Stomach (tissue), 9 donors: ENCODE results near the gene NAV3. TPM values are rescaled to one million over a fixed set of nuclear protein-coding genes. Genes with fewer than 3 reads are reported as not detected.

Experiments
- DNase-seq, 2 donors: peaks; one replicate each; pipeline versions ENCODE4 v3.0.0 to v3.0.0-alpha.2; 2013 to 2019
- H3K27ac ChIP-seq, 5 donors: fragments of 200-600 bp in 4 of 5; sonication (generic) in 4 of 5; one replicate each; pipeline ENCODE4 v1.5.1; 2013 to 2019; ENCODE audit warnings: mild to moderate bottlenecking in 1 of 5, moderate library complexity in 1 of 5
- H3K27me3 ChIP-seq, 3 donors: fragments of 200-600 bp; sonication (generic); one replicate each; pipeline ENCODE4 v1.5.1; 2017 to 2019; ENCODE audit warnings: mixed run types in 1 of 3
- H3K36me3 ChIP-seq, 4 donors: fragments of 200-600 bp; sonication (generic); 1 replicate in 3 of 4; 2 replicates in 1 of 4; pipeline ENCODE4 v1.5.1; 2016 to 2019
- H3K4me1 ChIP-seq, 4 donors: fragments of 200-600 bp; sonication (generic); one replicate each; pipeline ENCODE4 v1.5.1; 2016 to 2019
- H3K4me3 ChIP-seq, 4 donors: fragments of 200-600 bp; sonication (generic) in 3 of 4; one replicate each; pipeline ENCODE4 v1.5.1; 2016 to 2019; ENCODE audit warnings: mild to moderate bottlenecking in 1 of 4
- H3K9me3 ChIP-seq, 4 donors: fragments of 200-600 bp; sonication (generic); one replicate each; pipeline ENCODE4 v1.5.1; 2016 to 2019
- CTCF ChIP-seq, 7 experiments: fragments of 450-650 bp in 4 of 7; fragments of 200-600 bp in 3 of 7; sonication (generic) in 3 of 7; IDR thresholded peaks; one replicate each; pipeline ENCODE4 v1.5.1; 2016 to 2019; ENCODE audit warnings: antibody characterized with exemption in 7 of 7, control low read depth in 2 of 7, mild to moderate bottlenecking in 1 of 7
- EP300 ChIP-seq: sonication (generic); formaldehyde crosslinking; IDR thresholded peaks from one replicate; pipeline ENCODE4 v1.6.1; 2017; ENCODE audit warnings: antibody characterized with exemption
- POLR2A ChIP-seq, 4 donors: fragments of 450-650 bp; IDR thresholded peaks; one replicate each; pipeline ENCODE4 v1.6.1; 2016; ENCODE audit warnings: antibody characterized with exemption in 4 of 4, control low read depth in 2 of 4, mild to moderate bottlenecking in 1 of 4, moderate library complexity in 1 of 4
- POLR2AphosphoS5 ChIP-seq, 3 donors: sonication (generic); formaldehyde crosslinking; IDR thresholded peaks; one replicate each; pipeline ENCODE4 v1.6.1; 2016; ENCODE audit warnings: antibody characterized with exemption in 3 of 3
- WGBS, 5 donors: extraction: QIAGEN DNeasy Blood & Tissue Kit in 3 of 5; methylation state at CpG; one replicate each; pipeline versions ENCODE4 v1.1.5 to v1.1.7; 2013 to 2018; 5-methylcytosine and 5-hydroxymethylcytosine counted together
- intact Hi-C: fragments of 100-400 bp; cut with DNase I; formaldehyde crosslinking; loops from one replicate; pipeline ENCODE4 v1.15.1; 2023; ENCODE audit warnings: low total_unique reads
- polyA plus RNA-seq, 3 donors: library from polyadenylated mRNA; stranded (reverse); fragments of 200-250 nt; gene quantifications; one replicate each; pipeline ENCODE4 v1.2.3, GENCODE V29; 2013
- total RNA-seq, 5 donors: library from RNA; depleted of rRNA; stranded (reverse); fragments of >200 nt; gene quantifications; one replicate each; pipeline versions ENCODE4 v1.1.0 to v1.2.3, GENCODE V29; 2014 to 2016
- donor health status: healthy with polysubstance abuse.
- donor health status: Bipolar disorder and iron deficiency.
- donor health status: healthy.

NAV3 gene
- total and polyA plus RNA-seq, 8 donors, result 0.15 to 18.9 (median 2.2) TPM

- intact Hi-C loops, result no loop called here
- no peak for DNase-seq
- 40 to 69% (median 64%) methylated on average over 3 of the region's 3 CpGs for WGBS, 5 donors
Measured at GRCh38 chr12:78194448-78194847, 363.8 kb downstream of the NAV3 start.

DNA sequence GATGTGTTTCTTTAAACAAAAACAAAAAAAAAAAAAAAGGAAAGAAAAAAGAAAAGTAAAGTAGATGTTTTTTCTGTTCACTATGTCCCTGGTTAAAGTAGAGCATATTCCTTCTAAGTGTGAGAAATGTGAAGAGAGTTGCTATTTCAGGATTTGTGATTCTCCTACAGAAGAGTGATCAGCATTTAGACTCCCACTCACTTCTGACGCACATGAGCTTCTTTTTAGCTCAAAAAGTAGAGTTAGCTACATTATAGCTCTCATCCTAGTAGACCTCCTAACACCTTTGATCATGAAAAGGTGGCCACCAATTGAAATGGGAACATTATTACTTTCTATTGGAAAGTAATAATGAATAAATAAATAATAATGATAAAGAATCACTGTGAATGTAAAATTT, 368.2 kb downstream of the NAV3 start:
- Histone ChIP-seq H3K4me3 (no peak overlapping the region), H3K36me3 (no peaks in the 10 kb centered on the region), H3K27me3 (no peaks in the 10 kb centered on the region), H3K4me1 (no peaks in the 10 kb centered on the region), H3K9me3 (no peaks in the 10 kb centered on the region), H3K27ac (no peak overlapping the region)
- DNase-seq, result no peak
- WGBS, 5 donors, result 78 to 88% (median 83%) methylated on average over 1 of the region's 1 CpG
- intact Hi-C loops, result no loop called here
- TF ChIP-seq POLR2A (IDR thresholded peaks at IDR 0.05) (no peak), EP300 (no peak), POLR2AphosphoS5 (IDR thresholded peaks at IDR 0.05) (no peak), CTCF (IDR thresholded peaks at IDR 0.05) (no peak)

More at GRCh38 chr12:78194448-78194847, 363.8 kb downstream of the NAV3 start:
- Histone ChIP-seq H3K9me3 (no peaks in the 10 kb centered on the region), H3K27me3 (no peaks in the 10 kb centered on the region), H3K36me3 (no peaks in the 10 kb centered on the region), H3K27ac (no peak overlapping the region), H3K4me1 (no peaks in the 10 kb centered on the region), H3K4me3 (no peak overlapping the region)
- no peak for TF ChIP-seq POLR2A (IDR thresholded peaks at IDR 0.05)
- TF ChIP-seq CTCF (IDR thresholded peaks at IDR 0.05), result no peak
- no peak for TF ChIP-seq POLR2AphosphoS5 (IDR thresholded peaks at IDR 0.05)
- no peak for TF ChIP-seq EP300

- Histone ChIP-seq H3K4me1 (no peaks in the 10 kb centered on the region), H3K9me3 (no peaks in the 10 kb centered on the region), H3K27ac (no peak overlapping the region), H3K36me3 (no peaks in the 10 kb centered on the region), H3K27me3 (no peaks in the 10 kb centered on the region), H3K4me3 (no peak overlapping the region)
- 57 to 71% (median 63%) methylated on average over 1 of the region's 1 CpG for WGBS, 5 donors
- no peak for DNase-seq
- intact Hi-C loops, result no loop called here
- TF ChIP-seq POLR2AphosphoS5 (IDR thresholded peaks at IDR 0.05), result no peak
- no peak for TF ChIP-seq CTCF (IDR thresholded peaks at IDR 0.05)
- no peak for TF ChIP-seq POLR2A (IDR thresholded peaks at IDR 0.05)
- TF ChIP-seq EP300, result no peak
Measured at GRCh38 chr12:78199926-78200325, 369.2 kb downstream of the NAV3 start.

DNA sequence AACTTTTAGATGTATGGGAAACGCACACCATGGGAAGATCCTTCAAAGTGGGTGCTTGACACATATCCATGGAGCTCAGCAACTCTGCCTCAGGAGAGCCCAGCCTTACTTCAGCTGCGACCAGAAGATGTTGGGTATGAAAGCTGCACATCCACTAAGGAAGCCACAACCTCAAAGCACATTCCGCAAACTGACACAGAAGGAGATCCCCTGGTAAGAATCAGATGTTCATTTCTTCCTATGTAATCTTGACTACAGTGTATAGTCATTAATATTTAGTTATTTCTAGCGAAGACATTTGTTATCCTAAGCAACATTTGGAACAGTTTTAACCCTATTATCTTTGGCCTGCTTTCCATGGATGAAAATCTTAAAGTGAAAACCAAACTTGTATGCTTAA, 374.2 kb downstream of the NAV3 start:
- WGBS, 5 donors, result 63 to 88% (median 80%) methylated on average over 4 of the region's 4 CpGs

More for the DNA sequence above, 374.2 kb downstream of the NAV3 start:
- Histone ChIP-seq H3K27me3 (no peaks in the 10 kb centered on the region), H3K4me1 (no peaks in the 10 kb centered on the region), H3K36me3 (no peaks in the 10 kb centered on the region), H3K27ac (no peak overlapping the region), H3K4me3 (no peak overlapping the region), H3K9me3 (no peaks in the 10 kb centered on the region)
- intact Hi-C loops, result no loop called here
- TF ChIP-seq CTCF (IDR thresholded peaks at IDR 0.05) (no peak), POLR2AphosphoS5 (IDR thresholded peaks at IDR 0.05) (no peak), EP300 (no peak), POLR2A (IDR thresholded peaks at IDR 0.05) (no peak)
- no peak for DNase-seq
